ENCODE measurements around the gene OSCP1.

The OSCP1 gene

GRCh38 chr1:36417931-36418330 lies 32.3 kb downstream of the OSCP1 start:
- TF ChIP-seq, protein P1, sequence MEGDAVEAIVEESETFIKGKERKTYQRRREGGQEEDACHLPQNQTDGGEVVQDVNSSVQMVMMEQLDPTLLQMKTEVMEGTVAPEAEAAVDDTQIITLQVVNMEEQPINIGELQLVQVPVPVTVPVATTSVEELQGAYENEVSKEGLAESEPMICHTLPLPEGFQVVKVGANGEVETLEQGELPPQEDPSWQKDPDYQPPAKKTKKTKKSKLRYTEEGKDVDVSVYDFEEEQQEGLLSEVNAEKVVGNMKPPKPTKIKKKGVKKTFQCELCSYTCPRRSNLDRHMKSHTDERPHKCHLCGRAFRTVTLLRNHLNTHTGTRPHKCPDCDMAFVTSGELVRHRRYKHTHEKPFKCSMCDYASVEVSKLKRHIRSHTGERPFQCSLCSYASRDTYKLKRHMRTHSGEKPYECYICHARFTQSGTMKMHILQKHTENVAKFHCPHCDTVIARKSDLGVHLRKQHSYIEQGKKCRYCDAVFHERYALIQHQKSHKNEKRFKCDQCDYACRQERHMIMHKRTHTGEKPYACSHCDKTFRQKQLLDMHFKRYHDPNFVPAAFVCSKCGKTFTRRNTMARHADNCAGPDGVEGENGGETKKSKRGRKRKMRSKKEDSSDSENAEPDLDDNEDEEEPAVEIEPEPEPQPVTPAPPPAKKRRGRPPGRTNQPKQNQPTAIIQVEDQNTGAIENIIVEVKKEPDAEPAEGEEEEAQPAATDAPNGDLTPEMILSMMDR (conservative IDR thresholded peaks at IDR 0.05) = no peak
- TF ChIP-seq ZFX (IDR thresholded peaks at IDR 0.05) = no peak
- no peak overlapping the region for H3K27ac ChIP-seq

GRCh38 chr1:36415661-36416326 lies 34.5 kb downstream of the OSCP1 start:
- TF ChIP-seq ZFX (IDR thresholded peaks at IDR 0.05) = no peak
- TF ChIP-seq, protein P1 (conservative IDR thresholded peaks at IDR 0.05) = no peak

DNA sequence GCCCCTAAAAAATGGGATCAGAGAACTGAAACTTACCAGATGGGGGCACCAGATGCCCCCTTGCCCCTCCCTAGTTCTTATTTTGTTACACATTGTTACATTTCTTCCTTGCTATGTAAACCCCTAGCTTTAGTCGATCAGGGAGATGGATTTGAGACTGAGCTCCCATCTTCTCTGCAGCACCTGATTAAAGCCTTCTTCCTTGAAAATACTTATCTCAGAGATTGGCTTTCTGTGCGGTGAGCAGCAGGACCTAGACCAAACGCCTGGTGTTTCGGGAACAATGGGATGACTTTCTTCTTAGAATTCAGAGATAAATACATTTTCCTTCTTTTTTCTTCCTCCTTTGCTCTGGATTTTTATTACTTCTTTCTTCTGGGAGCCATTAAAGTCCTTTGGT lies 35.9 kb downstream of the OSCP1 start:
- no peak overlapping the region for H3K27ac ChIP-seq
- TF ChIP-seq ZFX (IDR thresholded peaks at IDR 0.05) = no peak
- TF ChIP-seq, protein P1 (conservative IDR thresholded peaks at IDR 0.05) = no peak

More at GRCh38 chr1:36415661-36416326, 34.5 kb downstream of the OSCP1 start:
- H3K27ac ChIP-seq = no peak overlapping the region

DNA sequence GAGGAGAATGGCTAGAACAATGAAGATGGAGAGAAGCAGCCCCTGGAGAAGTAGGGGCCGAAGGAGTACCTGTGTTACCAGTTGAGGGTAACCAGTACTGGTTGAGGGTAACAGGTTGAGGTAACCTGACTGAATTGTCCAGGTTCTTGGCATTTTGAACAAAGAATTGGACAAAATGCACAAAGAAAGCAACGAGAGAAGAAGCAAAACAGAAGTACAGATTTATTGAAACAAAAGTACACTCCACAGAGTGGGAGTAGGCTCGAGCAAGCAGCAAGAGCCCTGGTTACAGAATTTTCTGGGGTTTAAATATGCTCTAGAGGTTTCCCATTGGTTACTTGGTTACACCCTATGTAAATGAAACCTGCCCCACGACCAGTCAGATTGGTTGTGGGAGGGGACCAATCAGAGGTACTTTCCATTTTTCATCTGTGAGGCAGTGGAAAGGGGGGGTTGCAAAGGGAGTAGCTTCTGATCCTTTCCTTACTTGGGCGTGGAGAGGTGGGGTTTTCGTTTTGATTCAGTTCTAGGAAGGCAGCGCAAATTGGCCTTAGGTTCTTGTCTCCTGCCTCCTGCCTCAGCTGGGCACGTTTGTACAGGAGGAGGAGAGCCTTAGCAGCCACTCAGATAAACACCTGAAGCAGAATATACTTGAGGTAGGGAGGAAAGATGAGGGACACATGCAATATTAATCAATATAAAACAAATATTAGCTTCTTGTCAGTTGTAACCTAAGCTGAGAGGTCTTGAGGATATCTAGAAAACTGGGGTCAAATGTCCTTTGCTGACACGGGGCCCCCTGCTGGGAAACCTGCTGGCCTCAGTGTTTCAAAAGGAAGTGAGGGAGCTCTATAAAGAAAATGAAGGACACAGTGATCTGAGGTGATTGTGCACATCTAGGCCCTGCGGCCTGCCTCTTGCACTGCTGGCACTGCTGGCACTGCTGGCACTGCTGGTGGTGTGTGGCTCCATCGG lies 38.3 kb downstream of the OSCP1 start:
- peak overlapping the region; percentile 1; the same call in 1 of the 2 replicates for H3K27ac ChIP-seq

GRCh38 chr1:36408479-36408878 lies 41.8 kb downstream of the OSCP1 start:
- H3K27ac ChIP-seq = no peak overlapping the region
- TF ChIP-seq, protein P1 (conservative IDR thresholded peaks at IDR 0.05) = no peak
- TF ChIP-seq ZFX (IDR thresholded peaks at IDR 0.05) = no peak

More for the DNA sequence above, 38.3 kb downstream of the OSCP1 start:
- TF ChIP-seq, protein P1 (conservative IDR thresholded peaks at IDR 0.05) = no peak
- no peak for TF ChIP-seq ZFX (IDR thresholded peaks at IDR 0.05)

DNA sequence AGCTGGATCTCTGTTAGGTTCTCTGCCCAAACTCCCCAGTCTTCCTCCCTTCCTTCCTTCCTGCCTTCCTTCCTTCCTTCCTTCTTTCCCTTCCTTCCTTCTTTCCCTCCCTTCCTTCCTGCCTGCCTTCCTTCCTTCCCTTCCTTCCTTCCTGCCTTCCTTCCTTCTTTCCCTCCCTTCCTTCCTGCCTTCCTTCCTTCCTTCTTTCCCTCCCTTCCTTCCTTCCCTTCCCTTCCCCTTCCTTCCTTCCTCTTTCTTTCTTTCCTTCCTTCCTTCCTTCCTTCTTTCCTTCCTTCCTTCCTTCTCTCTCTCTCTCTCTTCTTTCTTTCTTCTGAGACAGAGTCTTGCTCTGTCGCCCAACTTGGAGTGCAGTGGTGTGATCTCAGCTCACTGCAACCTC lies 43.8 kb downstream of the OSCP1 start:
- H3K27ac ChIP-seq = no peak overlapping the region
- no peak for TF ChIP-seq ZFX (IDR thresholded peaks at IDR 0.05)
- TF ChIP-seq, protein P1 (conservative IDR thresholded peaks at IDR 0.05) = no peak

GRCh38 chr1:36402504-36402890 lies 47.8 kb downstream of the OSCP1 start:
- H3K27ac ChIP-seq = no peak overlapping the region
- TF ChIP-seq, protein P1 (conservative IDR thresholded peaks at IDR 0.05) = no peak
- no peak for TF ChIP-seq ZFX (IDR thresholded peaks at IDR 0.05)
